Endodermal cell (in vitro differentiated cells): ENCODE results near the gene HMGB1. TPM values are rescaled to one million over a fixed set of nuclear protein-coding genes. Genes with fewer than 3 reads are reported as not detected.

Source experiments
- DNase-seq: peaks from one replicate; pipeline ENCODE4 v3.0.0-alpha.2; 2017
- H3K27ac ChIP-seq: 2 replicates; pipeline ENCODE4 v1.5.1; 2013; ENCODE audit warnings: mild to moderate bottlenecking, low read depth, low read length, moderate library complexity
- H3K27me3 ChIP-seq: 2 replicates; pipeline ENCODE4 v1.6.1; 2013; ENCODE audit warnings: mild to moderate bottlenecking, low read length, moderate library complexity; ENCODE audit not compliant: insufficient read depth, control insufficient read depth, poor library complexity, severe bottlenecking
- H3K36me3 ChIP-seq: 2 replicates; pipeline ENCODE4 v1.7.0; 2013; ENCODE audit warnings: mild to moderate bottlenecking, low read length, moderate library complexity; ENCODE audit not compliant: control insufficient read depth, insufficient read depth
- H3K4me1 ChIP-seq: one replicate; pipeline ENCODE4 v1.7.0; 2013; ENCODE audit warnings: low read length; ENCODE audit not compliant: control insufficient read depth, insufficient read depth
- H3K4me3 ChIP-seq: 2 replicates; pipeline ENCODE4 v1.5.1; 2013; ENCODE audit warnings: mild to moderate bottlenecking, low read length, moderate library complexity
- H3K9ac ChIP-seq: 2 replicates; pipeline ENCODE4 v1.6.1; 2013; ENCODE audit warnings: mild to moderate bottlenecking, low read length, moderate library complexity; ENCODE audit not compliant: poor library complexity, severe bottlenecking; ENCODE audit errors: extremely low read depth
- H3K9me3 ChIP-seq: 2 replicates; pipeline ENCODE4 v1.6.1; 2013; ENCODE audit warnings: mild to moderate bottlenecking, low read length, moderate library complexity; ENCODE audit not compliant: control insufficient read depth
- H3K27ac Mint-ChIP-seq: 2 replicates; pipeline ENCODE4 v1.8.0; 2020; ENCODE audit warnings: mixed read lengths
- H3K27me3 Mint-ChIP-seq: 2 replicates; pipeline ENCODE4 v1.8.0; 2021; ENCODE audit warnings: mild to moderate bottlenecking, mixed read lengths; ENCODE audit not compliant: insufficient read depth
- H3K36me3 Mint-ChIP-seq: 2 replicates; pipeline ENCODE4 v1.8.0; 2020; ENCODE audit warnings: low read depth, mixed read lengths
- H3K4me1 Mint-ChIP-seq: 2 replicates; pipeline ENCODE4 v1.8.0; 2020; ENCODE audit warnings: mixed read lengths
- H3K4me3 Mint-ChIP-seq: 2 replicates; pipeline ENCODE4 v1.8.0; 2020; ENCODE audit warnings: mild to moderate bottlenecking, moderate library complexity, mixed read lengths
- H3K9me3 Mint-ChIP-seq: 2 replicates; pipeline ENCODE4 v1.8.0; 2020; ENCODE audit warnings: mild to moderate bottlenecking, mixed read lengths
- CTCF ChIP-seq: fragments of 200-600 bp; sonication (generic); conservative IDR thresholded peaks from 2 replicates; pipeline ENCODE4 v1.5.0; 2021; ENCODE audit warnings: antibody characterized with exemption, mild to moderate bottlenecking
- WGBS, 2 experiments: methylation state at CpG; one replicate each; pipeline versions ENCODE4 v1.1.5 to v1.1.7; 2013; ENCODE audit warnings: missing lambda C conversion rate in 2 of 2, mixed read lengths in 1 of 2; ENCODE audit not compliant: insufficient coverage in 1 of 2, insufficient read length in 1 of 2; 5-methylcytosine and 5-hydroxymethylcytosine counted together
- long read RNA-seq, 4 experiments: library from polyadenylated mRNA in 2 of 4; library from RNA in 1 of 4; library from capped mRNA in 1 of 4; stranded (forward) in 3 of 4; unstranded in 1 of 4; transcript quantifications; one replicate each; pipeline ENCODE4 v2.0.0, GENCODE V29; 2020 to 2021; ENCODE audit warnings: inconsistent platforms in 1 of 4
- polyA plus RNA-seq, 2 experiments: library from polyadenylated mRNA; stranded (reverse); fragments of 50-300 nt; gene quantifications; one replicate each; pipeline ENCODE4 v1.2.3, GENCODE V29; 2013
- total RNA-seq, 2 donors: library from RNA; stranded (reverse); fragmentation: NEBNext Ultra II Directional in 1 of 2; extraction: Animal tissue kit (Norgen Biotek cat#: 25700) in 1 of 2; gene quantifications; 2 replicates in 1 of 2; 3 replicates in 1 of 2; pipeline ENCODE4 v1.2.1, GENCODE V29; 2021

The HMGB1 gene
- 100 to 1,000 TPM; 545 to 557 TPM for total RNA-seq
- polyA plus RNA-seq (2013, experiment 1 of 2) = 908 TPM
- polyA plus RNA-seq (2013, experiment 2 of 2) = 923 TPM
- long read RNA-seq, experiment 1, full-length matches to known transcripts = 185 of 407 reads
- long read RNA-seq, experiment 1, partial matches to known transcripts = 86 of 407 reads
- long read RNA-seq, experiment 1, other reads (novel, unspliced or antisense) = 136 of 407 reads
- long read RNA-seq, experiment 2, full-length matches to known transcripts = 1,121 of 1,241 reads
- long read RNA-seq, experiment 2, partial matches to known transcripts = 92 of 1,241 reads
- long read RNA-seq, experiment 2, other reads (novel, unspliced or antisense) = 28 of 1,241 reads
- long read RNA-seq, experiment 3, full-length matches to known transcripts = 396 of 498 reads
- long read RNA-seq, experiment 3, partial matches to known transcripts = 94 of 498 reads
- long read RNA-seq, experiment 3, other reads (novel, unspliced or antisense) = 8 of 498 reads
- long read RNA-seq, experiment 4, full-length matches to known transcripts = 1,516 of 1,595 reads
- long read RNA-seq, experiment 4, partial matches to known transcripts = 69 of 1,595 reads
- long read RNA-seq, experiment 4, other reads (novel, unspliced or antisense) = 10 of 1,595 reads

- Histone ChIP-seq H3K27me3 (no peaks in the 10 kb centered on the region), H3K9me3 (no peaks in the 10 kb centered on the region), H3K9ac (peak within 1 kb of the TSS; percentile 98), H3K4me3 (peak within 1 kb of the TSS; percentile 82), H3K27ac (peak within 1 kb of the TSS; percentile 99), H3K36me3 (peaks cover 23% of the 10 kb centered on the region), H3K4me1 (no peaks in the 10 kb centered on the region)
- Mint-ChIP-seq H3K36me3 (peaks cover 25% of the 10 kb centered on the region), H3K27me3 (no peaks in the 10 kb centered on the region), H3K4me1 (peaks cover 19% of the 10 kb centered on the region), H3K9me3 (no peaks in the 10 kb centered on the region), H3K27ac (peak within 1 kb of the TSS; percentile 99), H3K4me3 (peak within 1 kb of the TSS; percentile 89)
- DNase-seq = peak; percentile 99
- 0% methylated on average over 17 to 57 of the region's 57 CpGs for WGBS, 2 experiments
- no peak for TF ChIP-seq CTCF
Observed at GRCh38 chr13:30465593-30466357, at the start of gene HMGB1. Gene HMGB1, minus strand, starts transcription at chr13:30465936. Its CDS starts 2,256 bp downstream, at chr13:30463680.

GRCh38 chr13:30510811-30511371 lies 45.2 kb upstream of the HMGB1 start:
- H3K4me3 ChIP-seq = no peak overlapping the region
- Mint-ChIP-seq H3K36me3 (no peaks in the 10 kb centered on the region), H3K4me1 (peaks cover 3% of the 10 kb centered on the region), H3K27me3 (peaks cover 2% of the 10 kb centered on the region), H3K4me3 (no peak overlapping the region), H3K9me3 (no peaks in the 10 kb centered on the region), H3K27ac (no peak overlapping the region)
- no peak for TF ChIP-seq CTCF
- DNase-seq = no peak
- no peaks in the 10 kb centered on the region for H3K27me3 ChIP-seq
- no peak overlapping the region for H3K27ac ChIP-seq
- H3K36me3 ChIP-seq = no peaks in the 10 kb centered on the region
- no peaks in the 10 kb centered on the region for H3K4me1 ChIP-seq
- no peak overlapping the region for H3K9ac ChIP-seq
- no peaks in the 10 kb centered on the region for H3K9me3 ChIP-seq
- WGBS, 2 experiments = 89% methylated on average over 4 of the region's 4 CpGs; no CpG with 5 or more reads in 1 of the 2 experiments

DNA sequence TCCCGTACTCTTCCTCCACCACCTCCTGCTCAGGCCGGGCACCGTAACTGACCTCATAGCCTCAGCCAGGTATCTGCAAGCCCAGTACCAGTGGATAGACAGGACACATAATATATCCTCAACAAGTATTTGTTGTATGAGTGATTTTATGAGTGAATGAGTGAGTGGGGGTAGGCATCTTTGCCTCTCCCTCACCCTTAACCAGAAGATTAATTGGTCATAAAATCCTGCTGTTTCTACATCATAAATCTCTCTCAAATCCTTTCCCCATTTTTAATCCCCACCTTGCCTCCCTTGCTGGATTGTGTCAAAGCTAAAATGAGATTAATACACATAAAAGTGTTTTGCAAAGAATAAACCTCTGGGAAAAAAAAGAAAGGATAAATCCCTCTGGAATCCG lies 44.4 kb upstream of the HMGB1 start:
- Mint-ChIP-seq H3K27me3 (peaks cover 2% of the 10 kb centered on the region), H3K4me1 (peaks cover 7% of the 10 kb centered on the region), H3K4me3 (no peak overlapping the region), H3K27ac (no peak overlapping the region), H3K36me3 (no peaks in the 10 kb centered on the region), H3K9me3 (no peaks in the 10 kb centered on the region)
- TF ChIP-seq CTCF = no peak
- Histone ChIP-seq H3K9me3 (no peaks in the 10 kb centered on the region), H3K4me1 (no peaks in the 10 kb centered on the region), H3K27ac (no peak overlapping the region), H3K4me3 (no peak overlapping the region), H3K27me3 (no peaks in the 10 kb centered on the region), H3K36me3 (no peaks in the 10 kb centered on the region), H3K9ac (no peak overlapping the region)
- WGBS, 2 experiments = 77% methylated on average over 4 of the region's 4 CpGs; no CpG with 5 or more reads in 1 of the 2 experiments
- no peak for DNase-seq
